Measurements from ENCODE around the gene S1PR3.

DNA sequence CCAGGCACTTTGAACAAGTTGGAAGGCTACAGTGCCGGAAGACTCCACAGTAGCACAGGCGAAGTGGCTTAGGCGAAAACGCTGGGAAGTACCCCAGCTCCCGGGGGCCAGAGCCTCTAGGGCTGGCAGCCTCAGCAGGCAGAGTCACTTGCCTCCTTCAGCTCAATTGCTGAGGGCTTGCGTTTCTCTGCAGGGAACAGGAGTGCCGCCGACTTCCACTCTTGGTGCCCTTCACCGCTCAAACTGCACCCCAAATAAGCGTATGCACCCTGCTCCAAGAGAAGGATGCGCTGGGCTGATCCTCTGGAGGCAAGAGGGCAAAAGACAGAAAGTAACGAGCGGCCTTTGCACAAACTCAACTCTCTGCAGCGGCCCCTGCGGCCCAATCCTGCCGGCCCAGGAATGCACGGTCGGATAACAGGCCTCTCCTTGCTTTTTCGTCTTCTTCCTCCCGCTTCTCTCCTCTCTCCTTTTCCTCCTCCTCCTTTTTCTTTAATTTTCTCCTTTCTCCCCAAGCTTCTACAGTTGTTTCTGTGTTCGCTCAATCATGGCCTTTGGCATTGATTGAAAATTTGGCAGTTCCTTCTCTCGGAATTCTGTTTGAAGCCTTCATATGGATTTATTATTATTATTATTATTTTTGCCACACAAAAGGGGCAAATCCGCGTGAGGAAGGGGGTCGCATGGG, 1.1 kb upstream of the S1PR3 start:
- TF ChIP-seq CTCF (IDR thresholded peaks at IDR 0.05; ENCODE audit: low read depth, low read length, poor library complexity, severe bottlenecking) (no peak), EZH2phosphoT487 (IDR thresholded peaks at IDR 0.05; ENCODE audit: borderline replicate concordance, low read length) (no peak)
